Thyroid gland (tissue), 4 donors: Measurements from ENCODE around the gene DPP3.

Experiments
- CTCF ChIP-seq, 6 experiments: fragments of 200-600 bp in 3 of 6; fragments of 450-650 bp in 3 of 6; sonication (generic) in 3 of 6; IDR thresholded peaks; one replicate each; pipeline ENCODE4 v1.5.1; 2016 to 2019; ENCODE audit warnings: antibody characterized with exemption in 6 of 6, mild to moderate bottlenecking in 2 of 6, inconsistent platforms in 1 of 6, moderate library complexity in 1 of 6
- POLR2A ChIP-seq, 2 donors: fragments of 450-650 bp; IDR thresholded peaks; one replicate each; pipeline ENCODE4 v1.6.1; 2017; ENCODE audit warnings: antibody characterized with exemption in 2 of 2, mild to moderate bottlenecking in 2 of 2, moderate library complexity in 1 of 2

DNA sequence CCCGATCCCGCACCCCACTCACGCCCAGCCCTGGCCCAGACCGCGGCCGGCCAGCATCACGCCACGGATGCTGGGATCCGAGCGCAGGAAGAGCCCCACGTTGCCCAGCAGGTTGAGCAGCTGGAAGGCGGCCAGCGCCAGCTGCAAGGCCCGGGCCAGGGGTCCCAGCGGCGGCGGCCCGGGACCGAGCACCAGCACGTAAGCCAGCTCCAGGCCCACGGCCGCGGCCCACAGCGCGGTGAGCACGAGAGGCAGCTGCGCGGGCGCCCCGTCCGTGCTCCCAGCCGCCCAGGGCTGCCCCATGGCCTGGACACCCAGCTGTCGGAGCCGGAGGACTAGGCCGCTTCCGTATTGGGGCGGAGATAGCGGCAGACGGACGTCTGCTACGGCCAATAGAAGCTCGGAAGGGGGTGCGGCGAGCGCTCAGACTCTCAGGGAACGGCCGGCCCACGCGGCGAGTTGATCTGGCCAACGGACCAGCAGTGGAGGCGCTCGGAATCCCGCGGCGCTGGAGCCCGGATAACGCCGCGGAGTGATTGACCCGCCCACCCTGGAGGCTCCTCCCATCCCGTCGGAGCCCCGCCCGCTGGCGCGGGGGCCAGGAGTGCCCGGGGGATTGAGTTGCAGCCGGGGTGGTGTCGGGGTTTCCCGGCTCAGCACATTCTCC, 65.6 kb downstream of the DPP3 start, which contains the start of gene ZDHHC24:
- TF ChIP-seq POLR2A (IDR thresholded peaks at IDR 0.05) (peak in 1 of 2 donors; percentile 71), CTCF (IDR thresholded peaks at IDR 0.05) (no peak)
